HG02938 (cell line): Measurements from ENCODE around the gene ZFAND3.
A peak's percentile ranks its signal among the peaks of the same experiment; 100 is the strongest.
"Not testable (repeated sequence)": the region's sequence is repeated elsewhere in the genome, so short reads cannot be mapped to it uniquely, and the experiment has no call there.

Experiments used
- ATAC-seq: cut with Tn5 transposase; IDR thresholded peaks from one replicate; pipeline ENCODE4 v1.9.1; 2021; ENCODE audit warnings: mild to moderate bottlenecking, moderate library complexity; ENCODE audit not compliant: unreplicated experiment

The ZFAND3 gene

DNA sequence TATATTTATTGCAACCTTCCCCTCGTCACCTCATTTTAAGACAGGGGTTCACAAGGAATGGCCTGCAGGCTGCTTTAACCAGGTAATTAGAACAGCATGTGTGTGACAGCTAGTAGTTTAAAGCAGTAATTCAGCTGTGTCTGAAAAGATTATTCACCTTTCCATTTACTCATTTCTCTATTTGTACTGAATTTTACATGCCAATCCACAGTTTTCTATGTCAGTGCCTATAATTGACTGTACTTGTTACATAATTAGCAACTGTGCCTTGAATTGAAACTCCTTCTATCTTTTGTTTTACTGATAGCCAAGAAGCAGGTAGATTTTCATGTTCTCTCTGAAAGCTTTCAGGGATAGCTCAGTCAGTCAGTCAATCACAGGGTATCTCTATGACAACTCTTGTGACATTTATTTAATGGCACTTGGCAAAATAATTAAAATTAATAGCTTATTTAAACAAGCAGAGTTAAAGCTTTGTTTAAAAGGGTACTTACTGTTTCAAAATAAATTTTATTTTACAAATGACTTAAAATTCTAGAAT is 214.0 kb downstream of the ZFAND3 start:
- ATAC-seq, result no peak

DNA sequence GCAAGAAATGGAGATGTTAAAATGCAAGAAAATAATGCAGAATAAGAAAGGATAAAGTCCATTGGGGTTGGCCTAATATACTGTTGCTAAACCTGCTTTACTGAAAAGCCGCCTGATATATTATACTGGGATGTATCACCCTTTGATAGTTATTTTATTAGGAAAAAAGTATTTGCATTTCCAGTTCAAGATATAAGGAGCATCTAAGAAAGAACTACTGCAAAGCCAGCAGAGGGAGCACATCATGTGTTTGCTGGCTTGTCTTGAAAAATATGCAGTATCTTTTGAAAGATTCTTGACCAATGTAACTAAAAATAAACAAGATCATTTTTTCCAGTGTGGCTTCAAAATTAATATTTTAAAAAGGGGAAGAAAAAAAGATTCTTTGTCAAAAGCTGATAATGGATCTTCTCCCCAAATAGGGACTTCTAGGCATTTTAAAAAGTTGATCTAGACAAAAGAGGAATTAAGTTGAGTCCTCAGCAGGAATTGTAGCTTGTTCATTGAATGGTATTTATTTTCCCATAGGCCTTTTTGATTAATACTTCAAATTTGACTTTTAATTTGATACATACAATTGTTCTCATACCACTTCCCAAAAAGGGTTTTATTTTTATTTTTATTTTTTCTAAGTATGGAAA is 214.9 kb downstream of the ZFAND3 start:
- ATAC-seq, result no peak

DNA sequence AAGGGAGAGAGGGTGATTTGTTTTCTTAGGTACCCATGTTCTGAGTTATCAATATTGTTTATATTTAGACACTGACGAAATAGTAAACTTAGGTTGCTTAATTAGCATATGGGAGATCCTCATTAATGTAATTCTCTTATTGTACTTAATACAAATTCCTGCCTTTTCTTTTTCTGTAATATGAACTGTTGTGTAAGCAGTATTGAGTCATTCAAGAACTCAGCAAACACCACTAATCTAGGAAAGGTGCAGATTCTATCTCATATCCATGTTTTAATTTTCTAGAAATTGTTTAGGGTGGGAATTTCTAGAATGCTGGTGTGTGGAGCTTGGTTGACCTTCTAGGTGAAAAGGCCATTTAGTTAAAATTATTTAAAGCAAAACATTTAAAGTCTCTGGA is 216.0 kb downstream of the ZFAND3 start:
- no peak for ATAC-seq

DNA sequence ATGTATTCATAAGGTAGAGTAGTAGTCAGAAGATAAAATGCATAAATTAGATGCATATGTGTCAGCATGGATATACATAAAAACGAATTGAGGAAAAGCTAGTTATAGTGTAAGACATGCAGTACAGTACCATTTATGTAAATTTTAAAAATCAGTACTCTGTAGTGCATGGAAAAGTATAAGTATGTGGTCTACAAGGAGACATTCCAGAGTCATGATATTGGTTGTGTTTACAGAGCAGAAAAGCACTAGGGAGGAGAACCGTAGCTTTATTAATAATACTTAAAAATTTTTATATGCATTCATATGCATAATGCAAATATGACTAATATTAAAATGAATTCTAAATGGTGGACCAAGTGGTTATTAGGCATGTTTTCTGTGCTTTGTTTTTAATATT is 220.0 kb downstream of the ZFAND3 start:
- ATAC-seq, result no peak

DNA sequence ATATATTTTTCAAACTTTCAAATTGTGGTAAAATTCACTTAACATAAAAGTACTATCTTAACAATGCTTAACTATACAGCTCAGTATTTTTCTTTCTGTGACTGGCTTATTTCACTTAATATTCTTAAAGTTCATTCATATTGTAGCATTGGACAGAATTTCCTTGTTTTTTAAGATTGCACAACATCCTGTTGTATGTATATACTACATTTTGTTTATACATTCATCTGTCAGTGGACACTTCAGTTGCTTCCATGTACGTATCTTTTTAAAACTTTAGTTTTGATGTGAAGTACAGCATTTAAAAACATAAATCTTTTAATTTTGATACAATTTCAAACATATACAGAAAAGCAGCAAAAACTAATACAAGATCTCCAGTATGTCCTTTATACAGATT is 220.7 kb downstream of the ZFAND3 start:
- ATAC-seq, result no peak

DNA sequence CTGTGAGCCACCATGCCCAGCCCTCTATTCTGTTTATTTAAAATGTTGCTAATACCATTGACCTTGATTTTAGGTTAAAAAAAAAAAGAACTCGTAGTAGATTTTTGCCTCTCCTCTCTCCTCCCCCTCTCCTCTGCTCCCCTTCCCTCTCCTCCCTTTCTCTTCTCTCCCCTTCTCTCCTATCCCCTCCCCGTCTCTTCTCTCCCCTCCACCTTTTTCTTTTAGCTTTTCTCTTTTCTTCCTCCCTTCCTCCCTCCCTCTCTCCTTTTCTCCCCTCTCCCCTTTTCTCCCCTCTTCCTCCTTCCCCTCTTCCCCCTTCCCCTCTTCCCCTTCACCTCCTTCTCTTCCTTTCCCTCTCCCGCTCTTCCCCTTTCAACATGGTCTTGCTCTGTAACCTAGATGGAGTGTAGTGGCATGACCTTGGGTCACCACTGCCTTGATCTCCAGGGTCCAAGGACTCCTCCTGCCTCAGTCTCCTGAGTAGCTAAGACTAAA is 223.8 kb downstream of the ZFAND3 start:
- no peak for ATAC-seq

DNA sequence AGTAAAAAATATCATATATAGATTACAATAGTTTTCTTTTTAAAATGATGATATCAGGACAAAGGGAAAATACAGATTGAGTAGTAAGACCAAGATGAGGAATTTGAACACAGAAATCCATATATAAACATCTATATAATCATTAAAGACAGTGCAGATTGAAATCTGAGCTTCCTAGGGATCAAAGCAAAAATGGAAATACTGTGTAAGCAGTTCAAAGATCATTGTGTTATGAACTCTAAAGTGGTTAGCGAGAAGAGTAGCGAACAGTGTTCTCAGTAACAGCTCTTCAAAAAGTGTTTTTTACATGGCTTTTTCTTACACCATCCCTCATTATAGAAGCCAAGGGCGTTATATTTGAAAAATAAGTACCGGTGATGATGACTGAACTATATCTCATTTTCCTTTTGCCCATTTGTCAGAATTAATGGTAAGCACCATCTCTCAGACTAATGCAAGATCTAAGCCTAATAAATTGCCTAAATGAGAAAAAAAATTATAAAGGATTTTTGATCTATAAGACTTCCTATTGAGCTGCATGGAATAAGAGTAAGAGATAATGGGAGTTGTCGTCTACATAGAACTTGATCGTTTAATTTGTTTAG is 226.3 kb downstream of the ZFAND3 start:
- no peak for ATAC-seq

DNA sequence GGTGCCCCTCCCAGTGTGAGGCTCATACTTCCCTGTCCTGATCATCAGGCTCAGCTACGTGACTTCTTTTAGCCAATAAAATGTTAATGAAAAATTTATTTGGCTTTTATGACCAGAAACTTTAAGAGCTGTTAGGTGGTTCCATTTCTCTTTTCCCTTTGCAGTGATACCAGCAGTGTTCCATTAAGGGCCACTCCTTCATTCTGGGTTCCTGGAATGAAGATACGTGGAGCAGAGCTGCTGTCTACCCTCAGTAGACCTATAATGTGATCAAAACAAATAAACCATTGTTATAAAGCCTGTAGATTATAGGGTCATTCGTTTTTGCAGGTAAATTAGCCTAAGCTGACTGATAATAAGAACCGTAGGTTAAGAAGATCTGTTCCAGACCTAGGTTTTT is 228.0 kb downstream of the ZFAND3 start:
- ATAC-seq, result no peak

DNA sequence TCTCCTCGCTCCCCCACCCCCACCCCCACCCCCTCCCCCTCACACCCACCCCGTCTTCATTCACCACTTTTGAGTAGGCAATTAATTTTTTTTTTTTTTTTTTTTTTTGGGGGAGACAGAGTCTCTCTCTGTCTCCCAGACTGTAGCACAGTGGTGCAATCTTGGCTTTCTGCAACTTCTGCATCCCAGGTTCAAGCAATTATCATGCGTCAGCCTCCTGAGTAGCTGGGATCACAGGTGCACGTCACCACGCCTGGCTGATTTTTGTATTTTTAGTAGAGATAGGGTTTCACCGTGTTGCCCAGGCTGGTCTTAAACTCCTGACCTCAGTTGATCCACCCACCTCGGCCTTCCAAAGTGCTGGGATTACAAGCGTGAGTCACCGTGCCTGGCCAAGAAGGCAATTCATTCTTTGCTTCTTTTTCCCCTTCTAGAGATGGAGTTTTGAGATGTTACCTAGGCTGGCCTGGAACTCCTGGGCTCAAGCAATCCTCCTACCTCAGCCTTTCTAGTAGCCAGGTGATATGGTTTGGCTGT is 230.4 kb downstream of the ZFAND3 start:
- ATAC-seq, result not testable (repeated sequence)

DNA sequence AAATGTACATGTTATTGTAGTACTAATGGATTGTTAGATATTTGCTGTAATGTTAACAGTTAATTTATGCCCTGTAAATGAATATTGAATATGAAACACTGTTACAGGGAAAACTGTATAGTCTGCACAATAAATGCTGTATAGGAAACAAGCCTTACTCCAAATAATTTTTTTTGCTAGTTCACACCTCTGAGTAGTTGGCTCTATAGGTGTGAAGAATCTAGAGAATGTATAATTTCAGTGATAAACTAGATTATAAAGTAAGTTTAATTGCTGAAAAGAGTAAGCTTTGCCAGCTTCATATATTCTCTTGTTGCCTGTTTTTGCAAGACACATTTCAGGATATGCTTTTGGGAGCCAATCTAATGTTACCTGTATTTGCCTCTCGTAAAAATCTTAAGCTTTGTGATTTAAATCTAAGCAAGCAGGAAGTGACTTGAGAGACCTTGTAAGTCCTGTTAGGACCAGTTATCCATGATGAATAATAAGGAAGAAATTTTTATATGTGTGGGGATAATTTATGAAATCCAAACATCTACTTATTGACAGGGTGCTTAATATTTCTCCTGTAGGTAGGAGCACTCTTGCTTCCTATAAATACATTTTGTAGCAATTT is 232.4 kb downstream of the ZFAND3 start:
- ATAC-seq, result no peak

DNA sequence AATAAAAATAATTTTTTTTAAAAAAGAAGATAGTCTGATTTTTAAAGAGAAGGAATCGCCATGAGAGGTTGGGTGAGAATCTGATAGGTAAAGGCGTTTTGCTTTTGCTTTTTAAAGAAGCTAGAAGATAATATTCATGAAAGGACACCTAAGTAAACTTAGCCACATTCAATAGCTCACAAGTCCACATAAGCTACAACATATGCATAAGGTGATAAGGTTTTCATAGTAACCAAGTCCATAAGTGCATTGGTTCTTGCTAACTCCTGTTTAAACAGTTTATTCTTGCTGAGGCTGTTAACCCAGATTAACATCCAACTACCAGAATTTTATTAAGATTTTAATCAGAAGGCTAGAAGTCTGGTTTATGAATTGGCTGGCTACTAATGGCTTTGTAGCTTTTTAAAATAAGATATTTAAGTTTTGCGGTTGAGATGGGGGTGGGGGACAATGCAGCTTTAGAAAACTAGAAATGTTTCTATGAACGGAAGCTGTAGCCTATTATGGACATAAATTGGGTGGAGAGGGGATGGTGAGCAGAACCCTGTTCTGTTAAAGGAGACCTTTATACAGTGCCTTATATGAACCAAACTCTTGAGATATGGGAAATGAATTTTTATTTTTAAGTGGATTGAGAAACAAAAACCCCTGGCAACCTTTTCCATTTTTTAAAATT is 235.1 kb downstream of the ZFAND3 start:
- ATAC-seq, result no peak

DNA sequence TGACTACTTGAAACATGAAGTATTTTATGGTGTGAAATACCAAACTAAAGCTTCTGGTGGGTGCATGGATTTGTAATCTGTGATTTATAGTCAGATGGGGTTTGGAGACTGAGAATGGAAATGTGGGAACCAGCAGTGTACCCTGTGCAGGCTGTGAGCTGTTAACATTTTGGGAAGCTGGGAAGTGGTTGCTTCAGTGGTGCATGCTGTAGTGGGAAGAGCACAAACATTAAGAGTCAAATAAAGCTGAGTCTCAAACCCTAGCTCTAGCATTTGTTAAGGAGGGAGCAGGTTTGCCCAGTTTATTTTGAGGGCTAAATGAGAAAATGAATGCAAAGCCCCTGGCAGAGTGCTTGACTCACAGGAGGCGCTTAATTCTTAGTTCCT is 235.7 kb downstream of the ZFAND3 start:
- ATAC-seq, result no peak

DNA sequence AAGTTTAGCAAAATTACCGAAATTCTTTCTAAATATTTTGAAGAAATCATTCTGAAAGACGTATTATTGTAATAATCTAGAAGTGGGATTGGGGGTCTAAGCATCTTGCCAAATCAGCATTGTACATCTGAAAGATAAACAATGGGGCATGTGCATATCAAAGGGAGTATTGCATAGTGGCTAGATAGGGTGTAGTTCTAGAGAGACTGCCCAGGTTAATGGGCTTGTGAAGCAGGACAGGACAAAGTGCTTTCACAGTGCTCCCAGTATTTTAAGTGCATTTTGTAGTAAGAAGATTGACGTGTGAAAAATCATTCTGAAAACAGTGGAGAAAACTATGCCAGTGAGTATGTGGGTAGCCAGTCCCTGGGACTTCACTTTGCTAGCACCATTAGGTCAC is 236.8 kb downstream of the ZFAND3 start:
- ATAC-seq, result no peak

DNA sequence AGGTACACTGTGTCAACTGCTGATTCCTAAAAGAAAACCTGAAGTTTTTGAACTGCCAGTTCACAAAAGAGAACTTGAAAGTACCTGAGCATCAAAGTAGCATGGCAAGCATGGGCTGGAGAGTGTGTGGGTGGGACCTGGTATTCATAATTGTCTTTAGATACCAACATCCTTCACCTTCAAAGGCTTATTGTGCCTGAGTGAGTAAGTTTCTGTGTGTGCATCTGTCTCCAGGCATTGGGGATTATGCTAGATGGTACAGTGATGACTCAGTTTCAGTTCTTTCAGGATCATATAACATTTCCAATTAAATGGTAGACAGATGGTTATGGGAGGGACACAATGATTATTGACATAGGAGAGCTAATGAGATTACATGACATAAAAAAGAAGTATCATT is 238.5 kb downstream of the ZFAND3 start:
- ATAC-seq, result peak; percentile 70

DNA sequence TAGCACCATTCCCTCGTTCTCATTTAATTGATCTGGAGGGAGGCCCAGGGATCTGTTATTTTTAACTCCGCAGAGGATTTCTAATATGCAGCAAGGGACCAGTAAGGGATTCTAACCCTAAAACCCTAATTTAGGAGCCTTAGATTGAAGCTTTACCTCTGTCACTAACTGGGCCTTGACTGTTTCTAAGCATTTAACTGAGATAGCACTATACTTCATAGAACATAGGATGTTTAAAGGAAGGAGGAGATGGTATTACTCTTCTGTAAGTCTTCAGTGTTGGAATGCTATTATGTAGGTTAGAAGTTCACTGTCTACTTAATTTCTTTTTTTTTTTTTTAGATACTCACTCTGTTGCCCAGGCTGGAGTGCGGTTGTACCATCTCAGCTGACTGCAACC is 242.5 kb downstream of the ZFAND3 start:
- no peak for ATAC-seq

DNA sequence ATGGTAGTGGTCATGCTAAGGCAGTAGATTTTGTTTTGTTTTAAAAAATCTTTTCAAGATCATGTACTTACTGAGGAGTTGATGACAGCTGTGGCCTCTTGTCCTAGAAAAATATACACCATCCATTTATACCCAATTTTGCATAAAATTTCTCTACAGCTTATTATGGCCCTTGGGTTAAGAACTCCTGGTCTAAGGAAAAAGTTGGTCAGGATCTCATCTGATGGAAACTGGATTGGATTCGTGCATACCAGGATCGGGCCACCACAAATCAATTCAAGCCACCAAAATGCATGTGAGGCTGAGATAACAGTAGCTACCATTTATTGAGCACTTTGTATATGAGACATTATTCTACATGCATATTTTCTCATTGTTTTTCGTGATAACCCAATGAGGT is 244.4 kb downstream of the ZFAND3 start:
- ATAC-seq, result no peak

DNA sequence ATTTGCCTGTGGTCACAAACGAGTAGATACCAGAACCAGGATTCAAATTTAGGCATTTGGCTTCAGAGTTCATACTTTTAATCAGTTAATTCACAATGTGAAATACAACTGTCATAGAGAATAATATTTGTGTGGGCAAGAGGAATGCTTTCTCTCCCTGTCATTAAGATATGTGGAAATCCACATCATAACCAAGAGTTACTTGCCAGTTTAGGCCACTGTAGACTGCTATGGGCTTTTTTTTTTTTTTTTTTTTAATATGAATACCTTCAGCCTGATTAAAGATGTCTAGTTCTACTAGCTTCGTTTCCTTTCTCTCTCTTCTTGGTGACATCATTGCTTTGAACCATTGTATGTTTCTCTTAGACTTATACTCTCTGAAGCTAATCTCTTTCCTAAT is 244.9 kb downstream of the ZFAND3 start:
- no peak for ATAC-seq

DNA sequence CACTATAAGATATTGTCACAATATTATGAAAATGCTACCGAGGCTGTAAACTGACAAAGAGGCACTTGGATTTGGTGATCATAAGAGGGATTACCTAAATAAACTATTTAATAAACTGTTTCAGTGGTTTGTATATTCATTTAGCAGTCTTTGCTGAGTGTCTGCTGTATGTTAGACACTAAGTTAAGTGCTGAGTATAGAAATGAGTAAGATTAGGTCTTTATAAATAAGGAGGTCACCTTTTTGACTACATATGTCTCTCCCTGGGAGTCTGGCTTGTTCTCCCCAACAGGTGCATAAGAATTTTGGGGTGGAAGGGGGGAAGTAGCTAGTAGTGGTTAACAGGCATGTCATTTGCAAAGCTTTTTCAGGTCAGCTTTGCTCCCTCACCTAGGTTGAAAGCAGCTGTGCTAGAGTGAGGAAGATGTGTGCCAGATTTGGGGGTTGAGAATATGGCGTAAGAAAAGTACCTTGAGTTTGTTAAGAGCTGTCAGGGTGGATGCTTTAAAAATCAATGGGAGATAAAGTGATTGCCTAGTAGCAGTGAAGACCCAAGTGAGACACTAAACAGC is 246.3 kb downstream of the ZFAND3 start:
- no peak for ATAC-seq

DNA sequence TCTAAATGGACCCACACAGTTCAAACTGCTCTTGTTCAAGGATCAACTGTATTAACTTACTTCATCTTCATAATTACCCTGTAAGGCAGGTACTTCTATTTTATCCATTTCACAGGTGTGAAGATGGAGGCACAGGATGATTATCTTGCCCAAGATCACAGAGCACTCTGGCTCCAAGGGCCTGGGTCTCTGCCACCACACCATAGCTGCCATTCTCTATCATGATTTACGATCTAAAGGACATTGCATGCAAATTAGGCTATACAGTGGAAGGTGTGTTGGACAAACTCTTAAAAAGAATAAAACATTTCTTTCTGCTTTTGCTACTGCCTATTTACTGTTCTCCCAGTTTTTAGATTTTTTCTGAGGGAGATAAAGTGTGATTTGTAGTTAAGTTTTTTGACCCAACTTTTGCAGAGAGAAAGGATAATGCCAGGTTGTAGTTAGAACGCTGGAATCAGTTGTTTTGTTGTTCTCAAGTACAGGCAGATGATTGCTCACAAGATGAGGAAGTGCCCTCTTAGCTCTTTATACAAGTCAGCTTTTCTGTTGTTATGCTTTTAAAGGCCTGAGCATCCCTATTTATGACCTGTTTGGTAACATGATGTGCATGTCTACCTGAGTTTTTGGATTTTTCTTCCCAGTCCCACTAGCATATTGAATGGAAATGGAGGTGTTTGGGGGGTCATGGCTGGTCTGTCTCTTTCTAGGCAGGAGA is 247.9 kb downstream of the ZFAND3 start:
- no peak for ATAC-seq

DNA sequence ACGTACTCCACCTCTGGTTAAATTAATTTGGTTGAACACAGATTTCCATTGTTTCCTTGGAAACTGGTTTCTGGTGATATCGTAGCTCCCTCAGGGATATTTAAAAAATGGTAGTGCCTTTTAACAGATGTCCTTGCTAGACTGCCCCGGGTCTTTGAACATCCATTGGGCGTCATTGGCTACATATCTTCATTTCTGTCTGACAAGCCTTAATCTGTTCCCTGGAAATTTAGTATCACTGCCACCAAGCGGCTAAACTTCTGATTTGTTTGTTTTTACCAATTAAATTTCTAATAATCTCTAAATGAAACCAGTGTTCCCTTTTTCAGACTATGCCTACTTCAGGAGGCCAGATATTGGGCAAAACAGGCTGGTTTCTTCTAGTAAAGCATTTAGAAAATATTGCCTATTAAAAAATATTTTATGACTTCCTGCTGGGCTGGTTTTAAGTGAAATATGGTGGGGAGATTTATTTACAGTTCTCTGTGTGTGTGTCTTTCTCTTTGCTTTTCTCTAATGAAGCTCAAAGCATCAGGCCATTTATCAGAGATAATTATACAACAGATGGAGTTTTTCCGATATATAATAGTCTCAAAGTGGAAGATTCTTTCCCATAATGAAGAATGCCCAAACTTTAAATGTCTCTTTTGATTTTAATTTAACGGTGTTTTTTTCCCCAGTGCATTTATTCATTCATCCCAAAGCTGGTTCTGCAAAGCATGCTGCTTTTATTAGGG is 249.5 kb downstream of the ZFAND3 start:
- no peak for ATAC-seq
